ENCODE measurements around the gene CCDC146.
"Not testable (repeated sequence)": the region's sequence is repeated elsewhere in the genome, so short reads cannot be mapped to it uniquely, and the experiment has no call there.

The CCDC146 gene

GRCh38 chr7:77138668-77139067 lies 16.3 kb downstream of the CCDC146 start:
- DNase-seq (ENCODE audit: low read depth, low spot score), result not testable (repeated sequence)

GRCh38 chr7:77140291-77140690 lies 17.9 kb downstream of the CCDC146 start:
- not testable (repeated sequence) for DNase-seq (ENCODE audit: low read depth, low spot score)

GRCh38 chr7:77152232-77152631 lies 29.8 kb downstream of the CCDC146 start:
- DNase-seq (ENCODE audit: low read depth, low spot score), result not testable (repeated sequence)

GRCh38 chr7:77154917-77155464 lies 32.6 kb downstream of the CCDC146 start:
- DNase-seq (ENCODE audit: low read depth, low spot score), result not testable (repeated sequence)

GRCh38 chr7:77155601-77156377 lies 33.4 kb downstream of the CCDC146 start:
- not testable (repeated sequence) for DNase-seq (ENCODE audit: low read depth, low spot score)

- not testable (repeated sequence) for DNase-seq (ENCODE audit: low read depth, low spot score)
Measured at GRCh38 chr7:77157034-77157433, 34.6 kb downstream of the CCDC146 start.

GRCh38 chr7:77157446-77157845 lies 35.0 kb downstream of the CCDC146 start:
- DNase-seq (ENCODE audit: low read depth, low spot score), result no peak

GRCh38 chr7:77171073-77171472 lies 48.7 kb downstream of the CCDC146 start:
- not testable (repeated sequence) for DNase-seq (ENCODE audit: low read depth, low spot score)

- not testable (repeated sequence) for DNase-seq (ENCODE audit: low read depth, low spot score)
Measured at GRCh38 chr7:77172437-77173172, 50.2 kb downstream of the CCDC146 start.

- DNase-seq (ENCODE audit: low read depth, low spot score), result not testable (repeated sequence)
Measured at GRCh38 chr7:77174418-77174817, 52.0 kb downstream of the CCDC146 start.

GRCh38 chr7:77175274-77175800 lies 52.9 kb downstream of the CCDC146 start:
- DNase-seq (ENCODE audit: low read depth, low spot score), result not testable (repeated sequence)

- DNase-seq (ENCODE audit: low read depth, low spot score), result not testable (repeated sequence)
Measured at GRCh38 chr7:77177321-77177904, 55.0 kb downstream of the CCDC146 start.

GRCh38 chr7:77178024-77178423 lies 55.6 kb downstream of the CCDC146 start:
- DNase-seq (ENCODE audit: low read depth, low spot score), result not testable (repeated sequence)

GRCh38 chr7:77181015-77181595 lies 58.7 kb downstream of the CCDC146 start:
- DNase-seq (ENCODE audit: low read depth, low spot score), result no peak

GRCh38 chr7:77181734-77182133 lies 59.3 kb downstream of the CCDC146 start:
- no peak for DNase-seq (ENCODE audit: low read depth, low spot score)

- DNase-seq (ENCODE audit: low read depth, low spot score), result no peak
Measured at GRCh38 chr7:77182261-77182660, 59.8 kb downstream of the CCDC146 start.

GRCh38 chr7:77184463-77184862 lies 62.0 kb downstream of the CCDC146 start:
- DNase-seq (ENCODE audit: low read depth, low spot score), result no peak

GRCh38 chr7:77184990-77185389 lies 62.6 kb downstream of the CCDC146 start:
- DNase-seq (ENCODE audit: low read depth, low spot score), result no peak

GRCh38 chr7:77185866-77186265 lies 63.5 kb downstream of the CCDC146 start:
- no peak for DNase-seq (ENCODE audit: low read depth, low spot score)

GRCh38 chr7:77188731-77189437 lies 66.5 kb downstream of the CCDC146 start:
- no peak for DNase-seq (ENCODE audit: low read depth, low spot score)

GRCh38 chr7:77197141-77197540 lies 74.7 kb downstream of the CCDC146 start:
- no peak for DNase-seq (ENCODE audit: low read depth, low spot score)
